Effector memory CD4-positive, alpha-beta T cell (primary cell): ENCODE data around the gene PTPRN2.

Experiments
- DNase-seq, 3 donors: peaks; one replicate each; pipeline ENCODE4 v3.0.0-alpha.2; 2020
- H3K27ac ChIP-seq: 2 replicates; pipeline ENCODE4 v1.7.0; 2013; ENCODE audit warnings: mild to moderate bottlenecking, low read length, moderate library complexity; ENCODE audit not compliant: insufficient read depth, poor library complexity, severe bottlenecking
- H3K27me3 ChIP-seq: replicated peaks from 2 replicates; pipeline ENCODE4 v1.7.0; 2013; ENCODE audit warnings: mild to moderate bottlenecking, low read length; ENCODE audit not compliant: insufficient read depth, control insufficient read depth, poor library complexity, severe bottlenecking
- H3K36me3 ChIP-seq: 2 replicates; pipeline ENCODE4 v1.7.0; 2013; ENCODE audit warnings: mild to moderate bottlenecking, low read length, moderate library complexity; ENCODE audit not compliant: control insufficient read depth, insufficient read depth
- H3K4me1 ChIP-seq: 2 replicates; pipeline ENCODE4 v1.7.0; 2013; ENCODE audit warnings: low read length, mild to moderate bottlenecking; ENCODE audit not compliant: control insufficient read depth, insufficient read depth, poor library complexity, severe bottlenecking
- H3K4me3 ChIP-seq: 2 replicates; pipeline ENCODE4 v1.7.0; 2013; ENCODE audit warnings: low read length, low read depth, mild to moderate bottlenecking; ENCODE audit not compliant: insufficient read depth, poor library complexity, severe bottlenecking
- H3K9me3 ChIP-seq: 2 replicates; pipeline ENCODE4 v1.7.0; 2013; ENCODE audit warnings: mild to moderate bottlenecking, low read length, moderate library complexity; ENCODE audit not compliant: control insufficient read depth

Gene PTPRN2

DNA sequence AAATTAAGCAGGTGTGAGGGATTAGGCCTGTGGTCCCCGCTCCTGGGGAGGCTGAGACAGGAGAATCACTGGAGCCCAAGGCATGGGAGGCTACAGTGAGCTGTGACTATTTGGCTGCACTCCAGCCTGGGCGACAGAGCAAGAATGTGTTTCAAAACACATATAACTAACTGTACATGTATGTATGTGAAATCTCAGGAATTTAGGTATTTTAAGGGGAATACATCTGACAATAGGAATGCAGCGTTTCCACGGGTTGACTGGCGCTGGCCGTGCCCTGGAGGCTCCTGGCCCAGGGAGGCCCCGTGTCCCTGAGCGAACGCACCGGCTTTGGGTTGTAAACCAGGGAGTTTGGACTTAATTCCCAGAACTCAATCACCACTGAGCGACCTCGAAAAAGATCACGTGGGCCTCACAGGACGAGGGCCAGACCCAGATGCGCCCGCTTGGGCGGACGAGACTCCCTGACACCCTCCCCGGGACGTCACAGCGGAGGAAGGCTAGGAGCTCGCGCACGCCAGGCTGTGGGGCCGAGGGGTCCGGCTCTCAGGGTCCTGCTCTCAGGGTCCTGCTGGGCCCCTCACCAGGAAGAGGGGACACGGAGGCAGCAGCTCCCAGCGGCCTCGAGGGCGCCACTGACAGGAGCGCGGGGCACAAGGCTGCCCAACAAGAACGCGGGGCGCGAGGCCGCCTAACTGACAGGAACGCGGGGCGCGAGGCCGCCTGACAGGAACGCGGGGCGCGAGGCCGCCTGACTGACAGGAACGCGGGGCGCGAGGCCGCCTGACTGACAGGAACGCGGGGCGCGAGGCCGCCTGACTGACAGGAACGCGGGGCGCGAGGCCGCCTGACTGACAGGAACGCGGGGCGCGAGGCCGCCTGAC, 18.4 kb downstream of the PTPRN2 start:
- no peak overlapping the region for H3K27ac ChIP-seq
- H3K27me3 ChIP-seq: no peaks in the 10 kb centered on the region
- no peak overlapping the region for H3K4me3 ChIP-seq
- no peaks in the 10 kb centered on the region for H3K4me1 ChIP-seq
- no peak for DNase-seq
- H3K36me3 ChIP-seq: no peaks in the 10 kb centered on the region
- H3K9me3 ChIP-seq: no peaks in the 10 kb centered on the region

DNA sequence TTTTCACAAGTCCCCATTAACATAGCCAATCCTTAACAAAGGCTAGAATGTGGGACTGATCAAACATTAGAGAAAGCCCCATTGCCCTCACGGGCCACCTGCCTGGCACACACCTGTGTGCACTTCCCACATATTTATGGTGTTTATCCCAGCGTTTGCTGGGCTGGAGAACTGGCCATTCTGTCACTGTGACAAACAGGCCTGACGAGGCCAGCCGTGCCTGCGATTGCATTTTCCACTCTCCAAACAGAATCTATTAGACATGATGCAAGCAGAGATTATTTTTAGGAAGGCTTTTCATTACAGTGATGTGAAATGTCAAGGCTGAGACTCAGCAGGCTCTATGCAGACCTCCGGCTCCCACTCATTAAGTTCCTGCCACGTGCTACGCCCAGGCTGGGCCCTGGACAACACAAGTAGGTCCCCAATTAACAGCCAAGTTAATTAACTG, 20.4 kb downstream of the PTPRN2 start:
- Histone ChIP-seq H3K9me3 (no peaks in the 10 kb centered on the region), H3K36me3 (no peaks in the 10 kb centered on the region), H3K4me3 (no peak overlapping the region), H3K27me3 (no peaks in the 10 kb centered on the region), H3K27ac (no peak overlapping the region), H3K4me1 (no peaks in the 10 kb centered on the region)
- DNase-seq: no peak

DNA sequence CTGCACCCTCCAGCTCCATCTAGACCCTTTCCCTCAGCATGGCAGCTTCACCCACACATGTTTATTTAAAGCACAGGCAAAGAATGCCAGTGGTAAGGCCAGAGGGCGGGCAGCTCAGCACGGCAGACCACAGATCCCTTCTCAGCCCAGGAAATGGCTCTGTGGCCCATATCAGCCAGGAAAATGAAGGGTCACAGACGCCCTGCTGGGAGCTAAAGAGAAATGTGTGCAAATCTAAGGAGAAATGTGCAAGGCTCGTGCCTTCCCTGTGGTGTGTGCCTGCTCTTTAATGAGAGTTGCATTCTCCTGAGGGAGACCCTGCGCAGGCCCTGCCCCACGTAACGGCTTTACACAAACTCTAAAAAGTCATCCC, 23.0 kb downstream of the PTPRN2 start:
- DNase-seq: no peak
- Histone ChIP-seq H3K36me3 (no peaks in the 10 kb centered on the region), H3K27me3 (no peaks in the 10 kb centered on the region)

DNA sequence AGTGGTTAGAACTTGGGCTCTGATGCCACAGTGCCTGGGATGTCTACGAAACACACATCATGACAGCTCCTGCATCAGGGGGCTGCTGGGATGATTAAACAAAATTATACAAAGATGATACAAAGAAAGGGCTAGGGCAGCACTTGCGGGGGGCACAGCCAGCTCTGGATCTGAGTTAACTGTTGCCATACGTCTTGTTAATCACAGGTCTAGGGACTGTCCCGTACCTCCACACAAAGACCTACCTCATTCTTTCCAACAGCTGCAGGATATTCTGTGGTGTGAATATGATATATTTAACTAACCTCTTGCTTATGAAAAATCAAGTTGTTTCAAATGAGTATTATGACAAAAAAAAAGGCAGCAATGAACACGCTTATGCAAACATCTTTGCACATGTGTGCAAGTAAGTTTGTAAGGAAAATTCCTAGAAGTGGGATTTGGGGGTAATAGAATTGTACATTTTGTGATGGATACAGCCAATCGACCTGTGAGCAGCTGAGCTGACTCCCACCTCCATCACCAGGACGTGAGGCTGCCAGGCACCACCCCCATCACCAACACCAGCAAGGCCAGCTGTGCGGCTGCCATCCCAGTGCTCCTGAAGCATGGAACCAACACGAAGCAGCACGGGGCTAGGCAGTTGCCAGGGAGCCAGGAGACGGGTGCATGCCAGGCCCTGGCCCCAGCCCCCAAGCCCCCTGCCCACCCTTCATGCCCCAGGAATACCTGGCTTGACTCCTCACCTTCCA, 23.5 kb downstream of the PTPRN2 start:
- Histone ChIP-seq H3K4me1 (no peaks in the 10 kb centered on the region), H3K36me3 (no peaks in the 10 kb centered on the region), H3K4me3 (no peak overlapping the region), H3K9me3 (no peaks in the 10 kb centered on the region), H3K27ac (no peak overlapping the region), H3K27me3 (no peaks in the 10 kb centered on the region)
- DNase-seq: no peak

More for the DNA sequence above, 23.0 kb downstream of the PTPRN2 start:
- H3K4me3 ChIP-seq: no peak overlapping the region
- no peaks in the 10 kb centered on the region for H3K4me1 ChIP-seq
- no peaks in the 10 kb centered on the region for H3K9me3 ChIP-seq
- H3K27ac ChIP-seq: no peak overlapping the region

DNA sequence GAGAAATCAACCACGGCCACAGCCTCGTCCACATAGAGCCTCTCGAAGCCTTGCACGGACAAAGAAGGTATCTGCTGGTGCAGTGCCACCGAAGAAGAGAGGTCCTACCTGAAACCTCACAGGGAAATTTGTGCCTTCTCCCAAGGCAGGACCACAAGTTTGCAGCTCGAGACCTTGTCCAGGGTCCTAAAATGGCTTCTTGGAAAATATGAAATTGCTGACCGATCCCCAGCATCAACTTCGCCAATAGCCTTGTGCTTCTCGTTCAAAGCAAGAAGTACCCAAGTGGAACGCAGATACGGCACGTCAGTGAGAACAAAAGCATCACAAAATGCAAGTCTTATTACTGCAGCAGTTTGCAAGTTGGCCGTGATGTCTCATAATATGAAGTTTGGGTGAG, 24.6 kb downstream of the PTPRN2 start:
- Histone ChIP-seq H3K27ac (no peak overlapping the region), H3K4me3 (no peak overlapping the region), H3K9me3 (no peaks in the 10 kb centered on the region), H3K27me3 (no peaks in the 10 kb centered on the region), H3K4me1 (no peaks in the 10 kb centered on the region), H3K36me3 (no peaks in the 10 kb centered on the region)
- no peak for DNase-seq

DNA sequence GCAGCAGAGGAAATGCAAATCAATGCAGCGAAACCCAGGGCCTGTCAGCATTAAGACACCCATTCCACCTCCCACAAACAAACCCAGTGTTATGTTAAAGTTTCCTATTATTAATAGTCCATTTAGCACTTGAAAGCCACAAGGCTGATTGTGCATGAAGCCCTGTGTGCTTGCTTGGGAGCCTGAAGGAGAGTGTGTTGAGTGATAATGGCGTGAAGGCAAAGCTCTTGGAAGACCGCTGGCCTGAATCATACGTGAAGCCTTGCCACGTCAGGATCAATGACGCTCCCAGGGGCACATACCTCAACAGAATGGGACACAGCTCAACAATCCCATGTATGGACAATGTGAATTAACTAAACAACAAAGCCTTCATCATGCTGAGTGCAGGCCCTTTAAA, 25.1 kb downstream of the PTPRN2 start:
- no peak overlapping the region for H3K4me3 ChIP-seq
- no peaks in the 10 kb centered on the region for H3K9me3 ChIP-seq
- H3K27me3 ChIP-seq: no peaks in the 10 kb centered on the region
- H3K4me1 ChIP-seq: no peaks in the 10 kb centered on the region
- no peak for DNase-seq
- no peaks in the 10 kb centered on the region for H3K36me3 ChIP-seq
- no peak overlapping the region for H3K27ac ChIP-seq

DNA sequence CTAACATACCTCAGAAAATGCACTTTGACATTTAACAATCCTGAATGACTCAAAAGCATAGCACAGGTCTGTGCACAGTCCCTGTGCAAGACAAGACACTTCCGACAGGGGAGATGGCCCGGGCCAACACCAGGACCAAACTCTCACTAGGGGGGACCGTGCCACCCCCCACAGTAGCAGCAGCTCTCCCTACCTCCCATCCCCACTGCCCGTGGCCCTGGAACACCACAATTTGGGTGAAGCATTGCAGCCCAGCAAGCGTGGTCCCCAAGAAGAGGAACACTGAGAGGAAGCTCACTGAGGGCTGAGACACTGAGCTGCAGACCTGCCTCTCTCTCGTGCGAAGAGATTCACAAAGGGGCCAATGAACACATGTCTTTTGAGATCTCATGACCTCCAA, 26.0 kb downstream of the PTPRN2 start:
- H3K36me3 ChIP-seq: no peaks in the 10 kb centered on the region
- no peaks in the 10 kb centered on the region for H3K9me3 ChIP-seq
- H3K27ac ChIP-seq: no peak overlapping the region
- no peak for DNase-seq
- no peak overlapping the region for H3K4me3 ChIP-seq
- H3K27me3 ChIP-seq: no peaks in the 10 kb centered on the region
- no peaks in the 10 kb centered on the region for H3K4me1 ChIP-seq

DNA sequence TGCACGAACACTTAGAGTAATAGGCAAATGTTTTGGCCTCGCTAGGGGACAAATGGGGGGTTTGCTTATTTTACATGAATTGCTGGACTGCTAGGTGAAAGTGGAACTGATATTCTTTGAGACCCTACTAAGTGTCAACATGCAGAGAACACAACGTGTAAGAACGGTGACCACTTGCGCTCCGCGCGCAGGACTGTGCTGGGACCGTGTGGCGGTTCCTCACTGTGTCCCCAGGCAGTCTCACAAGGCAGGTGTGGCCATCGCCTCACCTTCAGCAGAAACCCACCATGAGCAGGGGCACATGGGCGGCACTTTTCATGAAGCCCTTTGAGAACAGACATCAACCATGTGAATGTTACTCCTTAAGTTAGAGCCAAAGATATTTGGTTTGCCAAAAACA, 27.2 kb downstream of the PTPRN2 start:
- H3K9me3 ChIP-seq: no peaks in the 10 kb centered on the region
- H3K4me3 ChIP-seq: no peak overlapping the region
- no peaks in the 10 kb centered on the region for H3K4me1 ChIP-seq
- no peak for DNase-seq
- no peaks in the 10 kb centered on the region for H3K27me3 ChIP-seq
- no peak overlapping the region for H3K27ac ChIP-seq
- no peaks in the 10 kb centered on the region for H3K36me3 ChIP-seq

DNA sequence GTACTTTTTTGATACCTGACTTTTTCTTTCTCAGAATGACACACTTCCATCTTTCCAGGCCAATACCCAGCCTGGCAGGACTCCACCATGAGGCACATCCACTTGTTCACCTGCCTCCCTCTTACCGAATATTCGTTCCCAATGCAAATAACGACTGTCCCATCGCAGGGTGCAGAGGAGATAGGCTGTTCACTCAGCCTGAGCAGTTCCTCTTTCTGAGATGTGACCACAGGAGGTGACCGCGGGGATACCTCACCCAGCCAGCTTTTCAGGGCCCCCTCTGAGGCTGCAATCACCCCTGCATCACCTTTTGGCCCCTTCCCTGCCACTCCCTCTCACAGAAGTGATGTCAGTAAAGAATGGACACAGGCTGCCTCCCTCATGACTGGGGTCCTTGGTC, 28.3 kb downstream of the PTPRN2 start:
- H3K36me3 ChIP-seq: no peaks in the 10 kb centered on the region
- H3K4me3 ChIP-seq: no peak overlapping the region
- DNase-seq: no peak
- no peaks in the 10 kb centered on the region for H3K9me3 ChIP-seq
- H3K27me3 ChIP-seq: no peaks in the 10 kb centered on the region
- no peaks in the 10 kb centered on the region for H3K4me1 ChIP-seq
- no peak overlapping the region for H3K27ac ChIP-seq

DNA sequence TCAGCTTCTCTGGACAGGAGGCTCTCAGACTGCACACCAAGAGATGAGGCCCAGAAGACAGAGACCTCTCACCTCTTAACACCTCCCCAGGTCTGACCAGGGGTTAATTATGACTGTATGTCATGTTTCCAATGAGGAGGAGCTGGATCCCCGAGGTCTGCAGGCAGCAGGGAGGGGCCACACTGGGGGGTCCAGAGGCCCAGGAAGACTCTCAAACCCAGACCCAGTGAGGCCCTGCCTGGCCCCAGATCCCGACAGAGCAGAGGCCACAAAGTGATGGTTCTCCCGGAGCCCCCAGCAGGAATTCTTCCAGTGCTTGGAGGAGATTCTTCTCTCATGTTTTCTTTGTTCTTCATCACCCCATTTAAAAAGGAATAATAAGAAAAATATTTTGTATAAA, 28.8 kb downstream of the PTPRN2 start:
- no peaks in the 10 kb centered on the region for H3K36me3 ChIP-seq
- H3K4me1 ChIP-seq: no peaks in the 10 kb centered on the region

More for the DNA sequence above, 28.8 kb downstream of the PTPRN2 start:
- Histone ChIP-seq H3K27me3 (no peaks in the 10 kb centered on the region), H3K4me3 (no peak overlapping the region), H3K27ac (no peak overlapping the region), H3K9me3 (no peaks in the 10 kb centered on the region)
- no peak for DNase-seq
